NCI-H510A treated with DMSO at 0.1 percent for 48 hours (cell line): ENCODE results near the gene SPOP.

Experiments used
- DNase-seq: peaks from one replicate; lab custom pipeline; 2025; lab: John Stamatoyannopoulos, UW

SPOP gene

DNA sequence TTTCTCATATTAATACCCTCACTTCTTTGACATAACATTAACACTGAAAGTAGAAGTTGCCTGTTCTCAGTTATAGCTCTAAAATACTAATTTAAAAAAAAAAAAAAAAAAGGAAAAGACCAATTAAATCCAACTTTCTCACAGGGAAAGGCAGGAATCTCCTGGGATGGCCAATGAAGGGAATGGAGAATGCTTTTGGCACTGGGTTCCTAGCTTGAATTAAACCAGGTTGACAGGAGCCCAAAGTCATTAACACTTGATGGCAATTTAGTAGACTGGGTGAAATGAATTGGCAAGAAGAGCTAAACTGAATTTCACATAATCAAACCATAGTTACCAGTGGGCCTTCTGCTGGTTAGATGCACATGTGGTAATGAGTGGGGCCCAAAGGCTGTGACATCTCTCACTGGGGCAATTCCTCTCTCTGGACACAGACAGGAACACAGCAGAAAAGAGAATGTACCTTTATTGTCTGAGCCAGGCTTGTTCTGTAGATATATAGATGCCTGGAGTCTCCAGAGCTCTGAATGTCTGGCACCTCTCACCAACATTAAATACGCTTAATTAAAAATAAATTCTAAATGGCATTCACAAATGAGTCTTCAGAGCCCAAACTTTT is 64.6 kb downstream of the SPOP start:
- DNase-seq: no peak

DNA sequence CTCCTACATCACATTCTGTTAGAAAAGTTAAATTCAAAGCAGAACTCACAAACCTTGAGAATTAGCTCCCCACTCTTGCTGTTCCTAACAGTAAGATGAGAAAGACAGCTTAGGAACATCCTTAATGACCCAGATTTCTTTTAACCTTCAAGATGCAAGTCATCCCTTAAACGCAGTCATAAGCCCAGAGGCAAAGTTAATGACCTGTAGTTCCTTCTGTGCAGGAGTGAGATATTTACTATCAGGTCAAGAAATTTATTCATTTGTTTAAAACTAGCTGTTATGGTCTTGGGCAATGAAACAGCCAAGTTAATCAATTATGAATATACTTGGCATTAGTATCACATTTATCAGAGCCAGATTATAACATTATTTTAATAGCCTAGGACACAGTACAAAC is 65.2 kb downstream of the SPOP start:
- DNase-seq: no peak

DNA sequence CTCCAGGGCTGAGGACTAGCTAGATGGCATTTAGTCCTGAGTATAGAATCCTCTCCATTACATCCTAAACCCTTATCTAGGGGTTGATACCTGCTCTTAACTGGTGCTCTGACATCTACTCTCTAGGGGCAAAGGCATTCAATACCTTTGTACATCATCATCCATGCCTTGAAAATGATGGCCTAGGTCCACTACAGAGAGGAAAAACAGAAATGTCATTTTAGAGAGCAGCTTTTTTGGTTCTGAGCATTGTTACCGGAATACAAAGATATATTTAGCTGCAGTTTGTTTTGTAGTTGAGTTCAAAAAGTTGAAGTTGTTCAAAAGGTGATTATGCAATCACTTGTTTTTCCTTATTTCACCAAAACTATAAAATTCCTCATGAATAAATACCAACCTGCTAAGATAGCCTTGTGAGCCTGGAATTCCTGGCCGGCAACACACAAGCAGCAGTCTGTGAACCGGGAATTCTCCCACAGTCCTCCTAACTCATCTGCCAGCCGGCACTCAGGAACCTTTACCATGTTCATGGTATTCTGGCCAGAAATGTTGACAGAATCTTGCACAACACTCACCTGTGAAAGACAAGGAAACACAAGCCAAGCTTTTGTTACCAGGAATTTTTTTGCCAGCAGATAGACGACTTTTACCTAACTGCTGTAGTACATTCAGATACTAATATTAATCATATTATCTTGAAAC is 66.9 kb downstream of the SPOP start:
- no peak for DNase-seq

DNA sequence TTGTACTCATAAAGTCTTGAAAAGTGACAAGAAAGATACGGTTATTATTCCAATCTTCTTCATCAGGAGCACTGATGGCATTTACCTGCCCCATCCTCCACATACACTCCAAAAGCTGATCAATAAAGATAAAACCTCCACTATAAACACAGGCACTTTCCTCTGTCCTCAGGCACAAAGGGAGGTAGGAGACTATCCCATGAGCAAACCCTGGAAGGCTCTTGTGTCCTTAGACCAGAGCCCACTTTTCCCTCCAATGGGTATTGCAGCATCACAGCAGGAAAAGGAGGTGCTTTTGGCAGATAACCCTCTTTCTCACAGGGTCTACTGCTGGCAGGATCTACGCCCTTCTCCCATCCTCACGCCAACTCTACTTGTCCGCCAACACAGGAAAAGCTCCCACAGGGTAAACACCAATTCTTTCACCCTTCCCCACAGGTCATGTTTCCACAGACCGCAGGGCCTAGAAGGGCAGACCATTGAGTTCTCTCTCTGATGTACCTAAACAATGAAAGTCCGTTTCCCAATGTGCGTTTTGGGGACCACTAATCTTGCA is 73.5 kb downstream of the SPOP start:
- no peak for DNase-seq

DNA sequence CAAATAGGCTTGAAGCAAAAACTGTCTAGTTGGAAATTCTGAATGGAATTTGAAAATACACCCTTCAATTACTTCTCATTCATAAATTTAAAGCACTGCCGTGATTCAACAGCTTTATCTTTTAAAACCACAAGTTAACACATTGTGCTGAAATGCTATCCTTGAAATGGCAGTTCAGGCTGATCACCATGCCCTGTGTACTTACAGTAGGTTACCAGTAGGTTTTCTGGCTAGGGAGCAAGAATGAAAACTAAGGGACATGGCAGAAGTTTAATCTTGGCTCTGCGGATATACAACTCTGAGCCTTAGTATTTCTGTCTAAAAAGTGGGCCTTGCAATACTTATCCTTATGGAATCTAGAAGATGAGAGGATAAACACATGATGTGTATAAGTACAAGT is 74.2 kb downstream of the SPOP start:
- no peak for DNase-seq

DNA sequence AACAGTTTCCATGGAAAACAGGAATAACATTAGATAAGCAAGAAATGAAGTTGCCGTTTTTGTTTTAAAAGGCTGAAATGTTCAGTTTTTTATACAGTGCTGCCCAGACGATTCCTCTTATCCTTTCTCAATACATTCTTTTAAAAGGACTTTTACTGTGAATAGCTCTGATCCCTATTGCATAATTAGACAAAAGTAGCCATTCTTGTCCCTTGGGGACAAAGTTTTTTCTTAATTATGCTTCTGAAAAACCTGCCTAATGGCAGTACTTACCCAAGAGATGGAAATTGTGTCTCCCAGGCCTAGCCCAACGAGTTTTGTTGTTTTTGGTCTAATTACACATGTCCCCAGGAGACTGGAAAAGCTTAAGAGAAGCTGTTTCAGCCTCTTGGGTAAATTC is 74.7 kb downstream of the SPOP start:
- no peak for DNase-seq

DNA sequence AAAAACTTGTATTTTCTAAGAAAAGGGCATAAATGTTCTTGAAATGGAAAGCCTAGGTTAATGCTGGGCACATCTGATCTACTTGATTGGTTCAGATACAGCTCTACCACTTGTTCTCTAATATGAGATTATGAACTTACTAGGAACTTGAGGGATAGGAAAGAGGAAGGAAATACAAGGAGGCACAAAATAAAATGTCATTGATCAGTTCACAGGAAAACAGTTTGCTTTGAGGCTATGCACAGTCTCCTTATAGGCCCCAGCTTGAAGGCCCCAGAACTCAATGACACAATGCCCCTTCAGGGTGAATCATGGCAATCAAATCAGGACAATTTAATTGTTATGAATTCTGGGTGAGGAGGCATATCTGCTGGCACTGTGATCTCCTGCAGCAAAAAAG is 75.1 kb downstream of the SPOP start:
- DNase-seq: no peak

DNA sequence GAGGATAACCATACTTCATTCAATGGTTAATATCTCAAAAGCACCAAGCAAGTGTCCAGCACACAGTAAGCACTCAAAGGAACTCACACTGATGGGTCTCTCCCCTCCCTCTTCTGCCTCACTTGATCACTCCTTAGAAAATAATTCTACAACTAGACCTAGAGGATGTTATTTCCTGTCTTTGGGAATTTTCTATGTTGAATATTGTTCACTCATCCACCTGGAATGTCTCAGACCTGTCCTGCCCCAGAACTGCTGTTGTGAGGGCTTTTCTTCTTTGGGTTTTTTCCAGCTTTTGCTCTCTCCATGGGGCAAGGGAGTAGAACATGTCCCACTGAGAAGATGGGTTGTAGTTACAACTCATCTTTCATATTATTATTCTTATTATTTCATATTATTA is 76.9 kb downstream of the SPOP start:
- no peak for DNase-seq

DNA sequence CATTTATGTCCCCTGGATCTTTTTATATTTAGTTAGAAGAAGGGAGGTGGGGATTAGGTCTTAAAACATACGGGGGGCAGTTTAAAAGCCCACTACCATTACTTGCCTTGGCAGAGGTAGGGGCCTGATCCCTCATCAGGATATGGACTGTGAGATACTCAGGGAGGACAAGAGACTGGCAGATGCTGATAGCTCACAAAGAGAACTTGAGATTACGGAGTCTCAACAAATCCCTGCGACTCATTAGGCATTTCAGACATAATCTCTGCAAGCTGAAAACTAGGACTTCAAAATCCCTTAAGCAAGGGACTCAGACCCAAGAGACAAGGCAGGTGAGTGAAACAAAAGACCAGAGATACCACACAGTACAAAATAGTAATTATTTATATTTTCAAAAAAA is 79.0 kb downstream of the SPOP start:
- no peak for DNase-seq

DNA sequence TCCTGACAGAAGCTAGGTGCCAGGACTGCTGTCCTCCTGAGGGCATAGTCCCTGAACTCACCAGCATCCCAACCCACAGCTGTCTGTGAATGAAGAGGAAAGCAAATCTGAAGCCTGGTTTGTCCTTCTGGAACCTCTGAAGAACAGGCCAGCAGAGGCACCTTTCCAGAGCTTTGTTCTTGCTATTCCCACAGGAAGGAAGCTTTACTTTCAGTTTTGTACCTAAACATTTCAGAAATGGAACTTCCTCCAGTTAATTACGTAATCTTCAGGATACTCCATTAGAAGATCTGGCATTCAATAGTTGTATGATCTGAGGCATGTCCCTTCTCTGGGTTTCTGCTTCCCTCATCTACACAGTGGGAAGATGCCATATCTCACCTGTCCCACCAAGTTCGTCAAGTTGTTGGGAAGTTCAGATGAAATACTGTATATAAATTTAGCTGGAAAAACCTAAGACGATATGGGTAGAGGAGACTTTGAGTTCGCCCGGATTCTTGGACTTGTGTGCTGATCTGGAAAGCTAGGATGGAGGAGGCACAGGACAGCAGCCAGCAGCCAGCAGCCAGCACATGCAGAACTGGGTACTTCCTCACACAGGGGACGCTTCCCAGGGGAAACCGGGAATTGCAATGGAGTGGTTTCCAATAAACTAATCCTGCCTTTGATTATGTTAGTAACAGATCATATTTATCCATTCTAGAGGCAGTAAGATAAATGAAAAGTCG is 79.8 kb downstream of the SPOP start:
- no peak for DNase-seq

DNA sequence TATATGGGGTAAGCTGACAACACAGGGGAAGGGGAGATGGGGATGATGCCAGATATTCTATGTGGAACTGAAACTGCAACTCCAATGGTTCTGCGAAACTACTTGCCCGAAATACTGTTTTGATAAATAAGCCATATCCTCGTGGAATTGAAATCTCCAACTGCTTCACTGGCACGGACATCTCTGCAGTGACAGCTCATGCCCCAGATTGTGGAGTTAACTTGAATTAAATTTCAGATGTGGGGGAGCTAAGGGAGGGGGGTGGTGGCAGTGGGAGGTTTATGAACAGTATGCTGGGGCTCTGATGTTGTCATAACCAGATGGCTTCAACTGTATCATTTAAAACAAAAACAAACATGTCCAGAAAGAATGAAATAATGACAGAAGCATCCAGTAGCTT is 80.5 kb downstream of the SPOP start:
- no peak for DNase-seq

DNA sequence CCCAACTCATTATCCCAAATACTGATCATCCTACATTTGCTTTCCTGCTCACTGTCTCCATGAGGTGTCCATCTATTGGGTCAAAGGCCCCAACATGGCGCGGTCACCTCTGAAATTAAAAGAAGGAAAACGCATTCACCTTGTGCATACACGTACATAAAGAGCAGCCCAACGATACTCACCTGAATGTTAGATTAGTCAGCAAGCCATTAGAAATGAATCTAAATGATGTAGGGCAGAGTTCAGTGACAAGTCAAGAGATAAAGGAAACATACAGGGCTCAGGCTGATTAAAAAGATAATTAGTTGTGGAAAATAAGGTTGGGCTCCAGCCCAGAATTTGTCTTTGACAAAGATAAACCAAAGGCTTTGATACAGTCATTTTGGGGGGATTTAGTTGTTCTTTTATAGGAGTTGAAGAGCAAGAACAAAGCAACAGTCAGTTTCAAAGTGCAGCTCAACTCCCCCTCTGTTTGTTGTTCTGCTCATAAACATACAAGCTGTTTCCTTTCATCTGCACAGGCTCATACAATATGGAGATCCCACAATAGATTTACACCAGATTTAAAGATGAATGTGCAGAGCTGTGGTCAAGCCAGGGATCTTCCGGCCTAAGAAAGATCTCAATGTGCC is 81.2 kb downstream of the SPOP start:
- DNase-seq: no peak

DNA sequence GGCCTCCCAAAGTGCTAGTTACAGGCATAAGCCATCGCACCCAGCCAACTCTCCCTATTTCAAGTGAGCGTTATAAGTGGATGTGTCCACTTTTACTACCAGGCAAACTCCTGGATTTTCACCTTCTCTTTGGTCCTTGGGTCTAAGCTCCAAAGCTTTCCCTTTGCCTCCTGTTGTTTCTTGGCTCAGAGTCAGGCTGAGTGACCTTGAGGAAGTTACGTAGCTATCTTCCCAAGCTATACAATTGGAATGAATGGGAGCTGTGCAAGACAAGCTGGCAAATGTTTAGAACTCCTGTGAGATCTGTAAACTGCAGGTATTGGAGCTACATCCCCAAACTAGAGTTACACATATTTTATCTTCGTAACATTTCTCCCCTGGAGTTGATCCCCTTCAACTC is 81.9 kb downstream of the SPOP start:
- no peak for DNase-seq

DNA sequence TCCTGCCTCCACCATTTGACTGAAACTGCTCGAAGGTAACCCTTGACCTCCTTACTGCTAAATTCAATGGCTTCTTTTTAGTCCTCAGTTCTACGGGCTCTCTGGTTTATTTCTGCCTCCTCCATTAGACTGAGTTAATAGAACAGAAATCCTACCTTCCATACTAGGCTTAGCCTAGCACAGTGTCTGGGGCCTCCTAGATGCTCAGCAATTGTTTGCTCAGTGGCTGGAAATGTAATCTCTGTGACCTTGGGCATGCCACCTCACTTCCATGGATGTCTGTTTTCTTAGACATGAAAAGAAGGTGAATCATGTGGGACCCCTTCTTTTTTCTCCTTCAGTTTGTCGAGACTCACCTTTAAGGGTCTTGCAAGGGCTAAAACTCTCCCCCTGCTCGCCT is 82.6 kb downstream of the SPOP start:
- DNase-seq: no peak

DNA sequence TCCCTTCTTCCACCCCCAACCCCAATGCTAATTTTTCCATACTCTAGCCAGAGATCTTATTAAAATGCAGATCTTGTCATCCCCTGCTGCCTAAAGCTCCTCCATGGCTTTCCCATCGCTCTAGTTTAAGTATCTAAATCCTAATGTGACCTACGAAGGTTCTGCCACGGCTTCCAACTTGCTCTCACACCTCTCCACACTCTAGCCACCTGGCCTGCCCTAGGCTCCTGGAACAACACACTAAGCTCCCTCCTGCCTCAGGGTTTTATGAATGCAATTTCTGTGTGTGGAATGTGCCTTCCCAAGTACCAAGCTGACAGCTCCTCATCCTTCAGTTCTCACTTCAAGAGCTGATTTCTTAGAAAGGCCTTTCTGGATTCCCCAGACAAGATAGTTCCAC is 85.6 kb downstream of the SPOP start:
- DNase-seq: no peak

DNA sequence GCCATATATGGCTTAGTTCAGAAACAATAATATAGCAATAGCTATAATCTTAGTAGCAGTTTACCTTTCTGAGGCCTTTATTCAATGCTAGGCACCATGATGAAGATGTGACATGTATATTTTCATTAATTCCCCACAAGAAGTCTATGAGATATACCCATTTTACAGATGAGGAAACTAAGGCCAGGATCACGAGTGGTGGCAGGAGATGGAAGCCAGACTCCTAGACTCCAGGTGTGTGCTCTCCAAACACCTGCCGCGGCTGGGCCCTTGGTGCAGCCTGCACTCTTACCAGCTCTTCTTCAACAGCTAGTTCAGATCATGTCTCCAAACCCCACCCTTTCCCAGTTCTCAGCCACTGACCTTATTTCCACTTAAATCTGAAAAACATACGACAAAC is 87.0 kb downstream of the SPOP start:
- no peak for DNase-seq

DNA sequence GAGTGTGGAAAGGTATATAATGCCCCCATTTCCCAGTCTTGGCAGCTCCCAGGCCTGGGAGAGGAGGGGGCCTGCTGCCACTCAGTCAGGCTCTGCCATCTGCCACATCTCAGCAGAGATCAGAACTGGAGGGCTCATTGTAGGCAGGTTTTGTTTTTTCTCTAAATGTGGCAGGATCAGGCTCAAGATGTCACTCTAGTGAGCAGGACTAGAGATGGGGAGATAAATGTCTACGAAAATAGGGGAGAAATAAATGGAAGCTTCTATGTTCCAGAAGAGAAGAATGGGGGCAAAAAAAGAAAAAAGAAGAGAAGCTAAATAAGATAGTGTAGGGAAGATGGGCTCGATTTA is 88.3 kb downstream of the SPOP start:
- DNase-seq: no peak

DNA sequence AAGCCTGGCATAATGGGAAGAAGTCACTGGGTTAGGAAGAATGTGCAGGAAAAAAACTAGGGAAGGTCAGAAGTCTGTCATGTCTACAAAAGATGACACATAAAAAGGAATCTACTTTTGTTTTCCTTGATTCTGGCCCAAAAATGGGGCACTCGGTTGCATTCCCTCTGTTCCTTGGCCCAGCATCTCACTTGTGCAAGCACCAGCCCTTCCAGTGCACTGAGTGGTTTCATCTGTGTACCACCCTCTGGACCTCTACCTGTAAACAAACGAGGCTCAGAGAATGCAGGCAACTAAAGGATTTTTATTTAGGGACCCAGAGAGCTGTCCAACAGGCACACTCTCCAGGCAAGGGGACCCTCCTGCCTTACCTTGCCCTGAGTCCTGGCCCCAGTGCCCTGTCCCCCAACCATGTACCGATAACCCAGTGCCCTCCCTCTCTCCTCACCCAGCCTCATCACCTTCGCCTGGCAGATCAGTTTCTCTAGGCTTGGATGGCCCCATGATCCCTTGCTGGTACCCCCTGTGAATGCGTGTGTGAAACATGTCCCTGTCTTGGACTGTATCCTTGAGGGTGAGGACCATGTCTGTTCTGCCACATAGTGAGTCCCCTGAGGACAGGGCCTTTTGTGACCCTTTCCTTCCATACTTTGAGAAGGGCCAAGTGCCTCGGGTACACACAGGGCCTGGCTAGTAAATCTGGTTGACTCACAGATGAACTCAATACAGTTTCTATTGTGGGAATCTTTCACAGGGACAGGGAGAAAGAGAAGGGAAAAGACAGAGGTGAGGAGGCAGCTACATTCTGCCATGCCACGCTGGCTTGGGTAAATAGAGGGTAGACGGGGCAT is 88.9 kb downstream of the SPOP start:
- no peak for DNase-seq

DNA sequence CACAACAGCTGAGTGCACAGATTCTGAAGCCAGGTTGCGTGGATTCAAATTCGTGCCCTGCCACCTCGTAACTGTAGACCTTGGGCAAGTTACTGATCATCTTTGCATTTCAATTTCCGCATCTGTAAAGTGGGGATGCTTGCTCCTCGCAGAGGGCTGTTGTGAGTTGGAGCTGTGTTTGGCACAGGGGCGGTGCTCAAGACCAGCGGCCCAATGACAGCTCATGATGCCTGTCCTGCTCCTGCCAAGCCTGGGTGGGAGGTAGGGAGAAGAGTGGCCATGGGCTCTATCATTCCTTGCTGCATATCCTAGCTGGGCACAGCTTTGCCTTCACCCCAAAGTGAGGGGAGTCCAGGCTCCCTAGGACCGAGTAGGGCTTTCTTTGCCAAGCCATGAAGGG is 89.6 kb downstream of the SPOP start:
- no peak for DNase-seq

DNA sequence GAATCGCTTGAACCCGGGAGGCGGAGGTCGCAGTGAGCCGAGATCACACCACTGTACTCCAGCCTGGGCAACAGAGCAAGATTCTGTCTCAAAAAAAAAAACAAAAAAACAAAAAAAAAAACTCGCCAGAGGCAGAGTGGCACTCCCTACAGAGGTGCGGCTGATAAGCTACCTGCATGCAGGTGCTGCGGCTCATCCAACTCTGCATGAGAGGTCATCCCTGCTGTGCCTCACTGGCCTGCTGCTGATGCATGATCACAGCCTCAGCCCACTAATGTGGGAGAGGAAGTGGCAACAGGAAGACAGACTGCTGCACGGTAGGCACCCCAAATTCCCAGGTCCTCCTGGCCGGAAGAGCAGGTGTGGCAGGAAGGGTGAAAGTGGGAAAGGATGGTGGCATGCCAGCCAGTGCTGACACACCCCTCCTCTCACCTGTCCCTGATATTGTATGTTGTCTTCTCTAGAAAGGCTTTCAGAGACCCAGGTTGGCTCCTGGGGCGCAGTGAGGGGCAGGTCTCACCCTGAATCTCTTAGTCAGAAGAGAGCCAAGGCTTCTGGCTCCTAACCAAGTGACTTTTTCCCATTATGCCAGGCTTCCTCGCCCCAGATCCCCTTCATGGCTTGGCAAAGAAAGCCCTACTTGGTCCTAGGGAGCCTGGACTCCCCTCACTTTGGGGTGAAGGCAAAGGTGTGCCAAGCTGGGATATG is 90.4 kb downstream of the SPOP start:
- DNase-seq: no peak

DNA sequence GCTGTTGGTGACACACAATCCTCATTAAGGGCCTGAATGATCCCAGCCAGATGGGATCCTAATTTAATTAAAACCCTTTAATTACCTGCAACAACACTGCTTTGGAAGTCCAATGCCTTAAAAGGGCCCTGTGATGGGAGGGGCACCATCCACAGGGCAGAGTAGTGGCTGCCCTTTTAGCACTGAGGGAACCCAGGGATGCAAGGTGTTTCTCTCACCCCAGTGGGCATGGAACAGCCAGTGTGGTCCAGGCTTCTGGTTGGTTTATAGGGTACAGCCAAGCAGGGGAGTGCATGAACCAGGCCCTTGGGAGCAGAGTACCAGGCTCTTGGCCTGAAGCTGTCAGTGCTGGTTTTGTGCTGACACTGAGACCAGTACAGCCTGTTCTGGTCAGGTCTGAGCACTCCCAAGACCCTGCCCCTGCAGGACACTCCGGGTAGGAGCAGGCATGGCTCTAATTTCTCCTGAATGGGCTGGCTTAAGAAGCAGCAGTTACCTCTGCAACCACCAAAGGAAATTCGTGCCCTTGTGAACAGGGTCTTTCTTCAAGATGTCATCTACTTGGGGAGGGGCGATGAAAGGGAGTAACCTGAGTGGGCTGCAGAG is 92.4 kb downstream of the SPOP start:
- DNase-seq: no peak
